Activated CD4-positive, CD25-positive, alpha-beta regulatory T cell treated with anti-CD3 and anti-CD28 coated beads, Interleukin-2, amount 50 U/mL, for 72 hours (primary cell): ENCODE results near the gene SSR2.
"Not testable (repeated sequence)": the region's sequence is repeated elsewhere in the genome, so short reads cannot be mapped to it uniquely, and the experiment has no call there.

Source experiments
- DNase-seq: peaks from one replicate; pipeline ENCODE4 v3.0.0; 2021

Gene SSR2

DNA sequence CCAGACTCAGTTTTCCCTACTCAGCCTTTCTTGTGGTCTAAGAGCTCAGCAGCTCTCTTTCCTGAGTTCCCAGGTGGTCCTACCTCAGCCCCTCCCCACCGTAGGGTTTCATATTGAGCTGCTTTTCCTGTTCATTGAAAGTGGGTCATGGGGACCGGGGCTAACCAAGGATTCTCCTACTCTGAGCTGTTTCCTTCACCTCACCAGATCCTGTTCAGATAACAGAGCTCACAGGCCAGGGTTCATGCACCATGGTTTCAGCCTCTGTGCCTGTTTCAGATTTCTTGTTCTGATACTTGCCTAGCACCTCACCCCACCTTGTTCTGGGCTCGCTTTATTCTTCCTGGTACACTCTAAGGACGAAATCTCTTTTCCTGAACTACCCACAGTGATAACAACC lies 24.3 kb upstream of the SSR2 start:
- DNase-seq, result no peak

DNA sequence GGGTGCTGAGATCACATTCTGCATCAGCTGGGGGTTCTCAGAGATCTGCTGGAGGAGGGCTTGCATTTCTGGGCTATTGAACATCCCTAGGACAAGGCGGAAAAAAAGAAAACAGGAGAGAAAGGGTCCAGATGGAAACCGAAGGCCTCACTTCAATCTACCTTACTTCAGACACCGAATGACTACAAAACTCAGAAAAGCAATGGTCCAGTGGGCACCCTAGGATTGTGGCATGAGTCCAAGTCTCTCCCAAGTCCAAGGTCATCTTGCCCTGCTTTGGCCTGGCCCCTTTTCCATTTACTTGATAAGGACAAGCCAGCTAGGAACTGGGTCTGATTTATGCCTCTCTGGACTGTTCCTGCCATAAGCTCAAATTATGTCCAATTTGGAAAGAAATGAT lies 22.1 kb upstream of the SSR2 start:
- no peak for DNase-seq

DNA sequence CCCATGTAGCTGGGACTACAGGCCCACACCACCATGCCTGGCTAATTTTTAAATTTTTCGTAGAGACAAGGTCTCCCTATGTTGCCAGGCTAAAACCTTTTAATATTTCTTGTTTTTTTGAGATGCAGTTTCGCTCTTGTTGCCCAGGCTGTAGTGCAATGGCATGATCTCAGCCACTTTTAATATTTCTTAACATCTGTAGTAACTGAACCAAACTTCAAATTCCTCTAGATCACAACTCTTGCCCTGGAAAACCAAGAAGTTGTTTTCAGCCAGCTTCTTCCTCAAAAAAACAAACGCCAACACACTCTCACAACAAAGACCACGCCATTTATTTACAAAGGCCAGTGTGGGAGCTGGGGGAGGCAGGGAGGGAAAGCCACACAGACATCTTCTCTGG lies 14.2 kb upstream of the SSR2 start:
- not testable (repeated sequence) for DNase-seq

DNA sequence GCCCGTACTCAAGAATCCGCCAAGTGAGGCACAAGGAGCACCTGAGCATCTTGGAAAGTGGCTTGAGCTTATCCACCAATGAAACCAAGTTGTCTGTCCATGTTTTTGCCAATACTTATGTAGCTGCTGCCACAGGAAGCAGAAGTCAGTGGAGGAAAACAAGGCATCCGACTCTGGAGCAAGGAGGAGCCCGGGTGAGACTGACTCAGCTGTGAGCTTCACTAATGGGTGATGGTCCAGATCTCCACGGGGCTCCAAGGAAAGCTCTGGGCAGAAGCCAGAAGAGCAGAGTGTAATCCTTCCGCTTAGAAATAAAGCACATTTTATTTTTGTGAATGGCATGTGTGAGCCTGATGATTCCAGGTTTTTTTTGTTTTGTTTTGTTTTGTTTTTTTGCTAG lies 12.3 kb upstream of the SSR2 start:
- DNase-seq, result no peak

DNA sequence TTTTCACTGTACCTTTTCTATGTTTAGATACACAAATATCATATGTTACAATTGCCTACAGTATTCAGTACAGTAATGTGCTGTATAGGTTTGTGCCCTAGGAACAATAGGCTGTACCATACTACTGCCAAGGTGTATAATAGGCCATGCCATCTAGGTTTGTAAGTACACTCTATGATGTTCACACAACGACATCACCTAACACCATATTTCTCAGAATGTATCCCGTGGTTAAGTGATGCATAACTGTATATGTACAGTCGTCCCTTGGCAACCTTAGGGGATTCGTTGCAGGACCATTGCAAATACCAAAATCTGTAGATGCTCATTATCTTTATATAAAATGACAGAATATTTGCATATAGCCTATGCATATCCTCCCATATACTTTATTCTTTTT lies 5.8 kb upstream of the SSR2 start:
- DNase-seq, result no peak

DNA sequence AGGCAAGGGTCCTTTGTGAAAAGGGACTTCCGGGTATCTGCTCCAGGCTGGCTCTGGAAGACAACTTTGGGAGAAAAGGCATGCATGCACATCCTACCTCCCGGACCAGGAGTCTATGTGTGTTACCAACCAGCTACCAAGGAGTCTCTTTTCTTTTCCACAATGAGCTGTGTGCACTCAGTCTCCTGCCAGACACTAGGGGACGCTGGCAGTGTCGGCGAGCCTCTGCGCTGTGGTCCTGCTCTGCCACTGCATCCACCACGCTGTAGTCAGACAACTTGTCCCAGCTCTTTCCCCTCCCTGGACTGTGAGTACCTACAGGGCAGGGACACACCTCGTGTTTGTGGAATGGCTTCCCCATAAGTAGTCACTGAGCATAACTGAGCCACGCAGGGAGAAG lies 5.1 kb upstream of the SSR2 start:
- DNase-seq, result no peak

DNA sequence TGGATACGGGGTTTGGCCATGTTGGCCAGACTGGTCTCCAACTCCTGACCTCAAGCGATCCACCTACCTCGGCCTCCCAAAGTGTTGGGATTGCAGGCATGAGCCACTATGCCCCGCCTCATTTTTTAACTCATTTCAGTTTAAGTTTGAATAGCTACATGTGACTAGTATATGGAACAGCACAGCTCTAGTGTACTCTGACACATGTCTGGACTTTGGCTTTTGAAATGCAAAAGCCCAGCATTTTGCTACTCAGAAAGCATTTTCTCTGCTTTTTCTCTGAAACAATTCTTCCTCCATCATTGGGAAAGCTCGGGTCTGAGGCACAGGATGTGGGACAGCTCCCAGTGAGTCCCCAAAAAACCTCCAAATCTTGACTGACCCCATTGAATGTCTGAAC lies 4.0 kb upstream of the SSR2 start:
- no peak for DNase-seq

DNA sequence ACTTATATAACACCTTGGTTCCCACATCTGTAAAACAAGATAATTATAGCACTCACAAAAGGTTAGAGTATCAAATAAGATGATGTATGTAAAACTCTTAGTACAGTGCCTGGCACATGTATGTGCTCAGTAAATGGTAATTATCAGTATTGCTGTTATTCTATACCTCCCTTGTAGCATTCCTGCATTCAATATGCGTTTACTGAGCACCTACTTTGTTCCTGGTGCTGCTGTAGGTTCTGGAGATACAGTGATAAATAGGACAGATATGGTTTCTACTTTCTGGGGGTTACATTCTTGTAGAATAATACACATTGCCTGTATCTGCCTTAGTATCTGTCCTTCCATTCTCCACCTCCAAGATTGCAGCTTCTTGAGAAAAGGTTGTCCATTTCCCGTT lies 1.2 kb upstream of the SSR2 start:
- DNase-seq, result no peak

DNA sequence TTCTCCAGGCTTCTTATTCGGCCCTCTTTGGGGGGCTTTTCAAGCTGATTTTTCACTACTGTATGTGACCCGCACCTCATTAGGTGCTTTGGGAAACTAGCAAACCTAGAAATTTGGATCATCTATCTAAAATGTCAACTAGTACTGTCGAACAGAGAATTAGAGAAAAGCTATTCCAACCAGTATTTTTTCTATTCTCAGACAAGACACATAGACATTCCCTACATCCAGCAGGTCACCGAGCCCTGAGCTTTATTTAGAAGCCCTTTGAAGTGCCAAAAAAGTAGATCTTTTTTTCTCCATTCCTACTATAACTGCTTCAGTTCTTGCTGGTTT lies 310 bp upstream of the SSR2 start:
- no peak for DNase-seq

DNA sequence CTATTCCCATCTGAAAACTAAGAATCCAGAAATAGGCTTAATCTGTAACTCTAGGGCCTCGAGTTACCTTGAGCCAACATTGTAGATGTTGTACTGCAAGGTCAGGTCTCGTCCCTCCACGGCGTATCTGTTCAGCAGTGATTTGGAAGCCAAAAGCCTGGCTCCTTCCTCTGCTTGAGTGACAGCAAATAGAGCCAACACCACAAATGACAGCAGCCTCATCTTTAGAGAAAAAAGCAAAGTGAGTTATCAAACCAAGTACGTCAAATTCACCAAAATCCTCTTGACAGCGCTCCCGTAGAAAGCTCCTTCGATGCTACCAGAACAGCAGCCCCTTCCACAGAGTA lies 832 bp downstream of the SSR2 start:
- DNase-seq, result no peak

DNA sequence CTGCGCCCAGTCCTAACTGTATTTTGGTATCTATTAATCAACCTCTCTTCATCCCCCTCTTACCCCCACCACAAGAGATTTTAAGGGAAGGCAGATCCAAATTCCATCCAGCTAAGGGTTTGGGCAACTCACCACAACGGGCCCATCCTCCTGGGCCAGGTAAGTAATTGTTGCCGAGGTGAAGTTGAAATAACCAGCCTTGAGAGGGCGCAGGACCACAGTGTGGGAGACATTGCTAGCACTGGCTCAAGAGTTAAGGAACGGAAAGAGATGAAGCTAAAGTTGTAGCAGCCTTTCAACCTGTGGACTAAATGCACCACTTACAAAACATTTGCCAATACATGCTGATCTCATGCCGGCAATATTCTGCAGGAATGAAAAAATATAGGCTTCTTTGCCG lies 5.9 kb downstream of the SSR2 start:
- no peak for DNase-seq

DNA sequence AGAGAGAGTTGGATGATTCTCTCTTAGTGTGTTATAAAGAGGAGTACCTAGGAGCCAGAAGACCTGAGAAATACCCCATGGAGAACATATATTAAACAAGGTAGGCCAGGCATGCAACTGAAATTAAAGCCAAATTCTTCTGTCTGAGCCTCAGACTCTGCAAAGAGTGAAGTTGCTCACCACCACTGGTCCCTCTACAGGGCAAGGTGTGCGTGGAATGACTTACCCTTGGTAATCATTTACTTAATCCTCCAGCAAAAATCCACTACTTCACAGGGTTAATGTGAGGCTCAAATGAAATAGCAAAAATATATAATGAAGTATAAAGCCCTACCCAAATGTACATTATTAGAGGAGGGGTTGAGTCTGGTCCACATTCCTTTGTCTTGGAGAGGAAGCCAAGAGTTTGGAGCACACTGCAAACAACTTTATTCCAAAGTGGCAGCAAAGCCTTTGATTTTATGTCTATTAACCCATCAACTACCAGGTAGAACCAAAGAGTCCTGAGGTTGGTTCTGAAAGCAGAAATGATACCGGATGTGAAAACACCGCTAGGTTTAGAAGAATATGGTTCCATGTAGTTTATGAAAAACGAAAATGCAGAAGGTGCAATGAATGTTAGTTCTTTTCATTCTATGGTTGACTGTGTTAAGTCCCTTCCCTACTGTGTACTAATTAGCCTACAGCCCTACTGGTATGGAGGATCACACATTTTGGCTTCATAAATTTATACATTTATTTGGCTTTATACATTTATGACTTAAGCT lies 8.5 kb downstream of the SSR2 start:
- DNase-seq, result no peak

DNA sequence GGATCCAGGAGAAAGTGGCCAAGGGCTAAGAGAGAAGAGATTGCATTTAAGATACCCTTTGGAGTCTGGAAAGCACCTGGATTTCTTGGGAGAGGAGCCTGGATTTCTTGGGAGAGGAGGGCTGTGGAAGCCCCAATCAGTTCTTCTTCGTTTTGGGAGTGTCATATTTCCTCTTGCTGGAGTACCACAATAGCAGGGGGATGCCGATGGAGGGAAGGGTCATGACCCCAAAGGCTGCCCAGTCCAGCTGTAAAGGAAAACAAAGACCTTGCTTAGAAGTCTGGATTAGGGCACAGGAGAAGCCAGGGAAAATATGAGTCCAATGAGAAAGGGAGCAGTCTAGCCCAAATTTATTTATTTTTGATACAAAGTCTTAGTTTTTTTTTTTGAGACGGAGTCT lies 11.3 kb downstream of the SSR2 start:
- no peak for DNase-seq

DNA sequence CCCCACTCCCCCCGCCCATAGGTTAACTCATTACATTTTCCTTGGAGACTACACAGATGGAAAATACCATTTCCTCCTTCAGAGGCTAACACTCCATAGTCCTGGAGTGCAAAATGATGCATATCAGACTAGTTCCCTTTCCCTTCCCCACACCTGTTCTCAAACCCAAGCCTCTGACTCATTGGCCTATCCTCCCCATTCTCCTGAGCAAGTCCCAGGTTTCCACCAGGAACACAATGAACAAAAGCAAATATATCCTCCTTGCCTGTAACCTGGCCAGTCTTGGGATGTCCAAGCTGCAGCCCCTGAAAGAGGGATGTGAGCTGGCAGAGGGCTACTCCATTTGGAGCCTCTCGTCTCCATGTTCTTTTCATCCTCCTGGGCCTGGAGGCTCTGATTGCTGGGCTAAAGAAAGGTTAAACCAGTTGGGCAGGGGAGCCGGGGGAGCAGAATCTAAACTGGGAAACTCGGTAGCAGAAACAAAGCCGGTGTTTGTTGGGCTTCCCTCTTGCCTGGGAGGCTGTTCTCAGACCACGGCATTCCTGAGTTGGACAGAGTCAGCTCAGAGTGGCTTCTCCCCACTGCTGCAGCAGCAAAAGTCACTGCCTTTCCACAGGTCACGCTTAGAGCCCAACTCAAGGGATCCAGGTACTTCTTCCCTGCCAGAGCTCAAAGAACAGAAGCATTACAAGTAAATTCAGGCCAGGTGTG lies 13.9 kb downstream of the SSR2 start:
- no peak for DNase-seq

DNA sequence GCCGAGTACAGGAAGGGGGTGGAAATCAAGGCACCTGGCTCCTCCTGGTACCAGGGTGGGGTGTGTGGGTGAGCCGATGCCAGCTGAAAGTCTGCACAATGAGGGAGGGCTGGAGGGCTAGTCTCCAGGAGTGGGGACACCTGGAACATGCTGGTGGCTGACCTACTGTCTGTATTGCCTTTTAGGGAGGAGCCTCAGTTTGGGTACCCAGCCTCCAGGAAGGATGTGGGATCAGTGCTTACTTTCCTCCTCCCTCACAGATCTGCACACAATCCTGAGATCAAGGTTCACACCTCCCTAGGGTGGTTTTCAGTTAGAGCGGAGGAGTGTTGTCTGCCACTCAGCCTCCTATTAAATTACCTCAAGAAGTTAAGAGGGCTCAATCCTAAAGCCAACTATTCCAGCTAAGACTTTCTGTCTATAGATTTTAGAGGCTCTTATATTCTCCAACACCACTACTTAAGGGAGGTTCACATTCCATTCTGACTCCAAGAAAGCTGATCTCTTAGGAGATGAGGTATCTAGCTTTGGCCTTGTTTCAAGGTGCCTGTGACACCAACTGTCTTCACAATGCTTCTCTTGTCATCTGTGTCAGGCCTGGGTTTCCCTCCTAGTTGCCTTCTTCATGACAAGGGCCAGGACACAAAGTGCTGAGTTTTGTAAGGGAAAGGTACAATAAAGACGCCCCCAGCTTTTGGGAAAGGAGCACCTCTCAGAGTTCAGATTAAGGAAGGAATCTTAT lies 15.7 kb downstream of the SSR2 start:
- no peak for DNase-seq

DNA sequence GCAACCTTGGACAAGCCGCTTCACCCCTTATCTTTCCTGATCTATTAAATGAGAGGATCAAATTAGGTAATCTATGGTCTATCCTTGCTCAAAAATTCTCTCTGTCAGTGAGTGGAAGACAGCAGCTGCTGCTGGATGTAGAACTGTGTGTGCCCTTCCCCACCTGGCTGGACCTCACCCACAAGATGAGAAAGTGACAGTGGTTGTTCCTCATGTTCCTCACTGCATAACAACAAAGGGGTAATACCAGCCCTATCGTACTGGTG lies 16.9 kb downstream of the SSR2 start:
- no peak for DNase-seq

DNA sequence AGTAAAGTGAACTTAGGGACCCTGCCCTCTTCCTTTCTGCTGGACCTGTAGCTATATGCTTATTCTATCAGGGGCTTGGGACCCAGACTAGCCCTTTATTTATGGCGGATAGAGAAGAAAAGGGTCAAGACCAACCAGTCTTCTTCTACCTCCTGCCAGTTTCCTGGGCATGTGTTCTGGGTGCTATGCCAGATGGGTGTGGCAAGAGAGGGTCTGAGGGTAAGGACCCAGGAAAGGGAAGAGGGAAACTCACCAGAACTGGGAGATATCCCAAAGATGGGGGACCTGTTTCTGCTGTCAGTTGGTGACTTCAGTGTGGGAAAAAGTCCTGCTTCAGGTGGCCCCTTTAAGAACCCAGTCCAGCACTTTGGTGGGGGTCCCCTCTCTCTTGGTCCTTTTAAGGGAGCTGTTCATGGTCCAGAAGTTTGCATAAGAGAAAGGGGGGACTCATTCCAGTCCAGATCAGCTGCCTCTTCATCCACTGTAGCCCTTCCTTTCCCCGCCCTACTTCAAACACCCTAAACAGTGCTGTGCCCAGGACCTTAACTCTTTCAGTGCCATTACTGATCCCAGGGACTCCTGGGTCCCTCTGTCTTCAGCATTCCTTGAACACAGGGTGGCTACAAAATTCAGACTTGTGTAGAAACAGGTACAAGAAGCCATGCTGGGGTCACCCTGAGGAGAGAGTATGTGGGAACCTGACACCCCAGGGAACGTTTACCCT lies 18.4 kb downstream of the SSR2 start:
- no peak for DNase-seq

DNA sequence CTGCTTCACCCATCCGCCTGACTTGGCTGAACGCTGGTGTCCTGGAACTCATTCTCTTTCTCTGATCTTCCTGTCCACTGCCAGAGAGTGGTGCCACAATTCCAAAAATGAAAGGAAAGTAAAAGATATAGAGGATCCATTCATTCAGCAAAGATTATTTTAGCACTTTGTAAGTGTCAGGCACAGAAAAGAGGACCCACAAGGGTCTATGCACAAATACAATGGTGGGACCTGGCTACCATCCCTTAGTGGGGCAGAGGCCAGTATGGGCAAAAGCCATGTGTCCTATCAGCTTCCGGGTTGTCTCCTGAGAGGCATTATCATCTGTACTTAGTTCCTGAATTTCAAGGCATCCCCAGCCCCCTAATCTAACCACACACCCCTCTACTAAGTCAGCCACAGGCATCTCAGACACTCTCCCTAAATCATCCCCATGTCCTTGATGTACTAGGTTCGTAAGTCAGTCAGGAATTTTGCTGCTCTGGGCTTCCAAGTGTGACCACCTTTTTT lies 19.0 kb downstream of the SSR2 start:
- no peak for DNase-seq

DNA sequence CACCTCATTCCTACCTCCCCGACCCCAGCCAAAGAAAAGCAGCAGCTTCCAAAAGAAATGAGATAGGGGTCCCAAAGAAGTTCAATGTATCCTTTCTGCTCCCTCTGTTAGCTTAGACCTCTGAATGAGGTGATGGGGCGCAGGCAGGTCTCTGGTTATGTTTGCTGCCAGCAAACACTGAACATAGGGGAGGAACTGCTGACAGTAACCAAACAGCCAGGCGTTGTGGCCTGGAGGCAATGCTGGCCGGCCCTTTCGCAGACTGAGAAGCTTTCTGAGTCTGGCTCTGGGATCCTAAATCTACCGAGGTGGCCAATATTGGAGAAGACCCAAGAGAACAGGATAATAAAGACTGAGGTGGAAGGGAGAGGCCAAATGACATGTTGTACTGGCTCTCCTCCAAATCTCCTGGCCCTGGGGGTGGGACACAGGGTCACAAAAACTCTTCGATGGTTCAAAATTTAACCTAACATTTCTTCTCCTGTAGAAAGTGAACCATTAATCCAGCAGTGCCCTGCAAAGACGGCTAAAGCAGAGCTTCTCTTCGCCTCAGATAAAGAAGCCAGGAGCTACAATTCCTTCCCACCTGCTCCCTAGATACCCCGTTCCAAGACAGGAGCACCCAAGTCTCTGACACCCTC lies 19.6 kb downstream of the SSR2 start:
- no peak for DNase-seq

DNA sequence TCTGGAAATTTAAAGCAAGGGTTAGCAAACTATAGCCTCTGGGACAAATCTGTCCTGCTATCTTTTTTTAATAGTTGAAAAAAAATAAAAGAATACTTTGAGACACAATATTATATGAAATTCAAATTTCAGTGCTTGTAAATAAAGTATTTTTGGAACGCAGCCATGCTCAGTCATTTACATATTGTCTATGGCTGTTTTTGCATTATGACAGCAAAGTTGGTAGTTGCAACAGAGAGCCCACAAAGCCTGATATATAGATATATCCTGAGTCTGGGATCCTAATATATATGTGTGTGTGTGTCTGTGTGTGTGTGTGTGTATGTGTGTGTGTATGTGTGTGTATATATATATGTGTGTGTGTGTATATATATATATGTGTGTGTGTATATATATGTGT lies 20.8 kb downstream of the SSR2 start:
- DNase-seq, result no peak

DNA sequence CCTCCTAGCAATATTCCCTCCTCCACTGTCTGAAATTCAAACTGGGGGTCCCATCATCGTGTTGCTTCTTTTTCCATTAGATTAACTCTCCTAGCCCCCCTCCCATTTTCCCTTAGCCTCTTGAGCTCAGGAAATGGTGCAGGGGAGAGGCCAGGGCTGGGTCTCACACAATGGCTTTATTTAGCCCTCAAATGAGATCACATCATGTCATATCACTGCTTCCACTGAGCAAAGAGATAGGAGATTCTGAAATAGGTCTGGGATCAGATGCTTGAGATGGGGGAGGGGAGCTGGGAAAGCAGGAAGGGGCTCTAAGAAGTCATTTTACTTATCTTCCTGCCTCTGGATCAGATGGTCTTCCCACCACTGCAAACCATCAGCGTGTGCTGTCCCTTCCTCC lies 24.6 kb downstream of the SSR2 start:
- DNase-seq, result no peak

DNA sequence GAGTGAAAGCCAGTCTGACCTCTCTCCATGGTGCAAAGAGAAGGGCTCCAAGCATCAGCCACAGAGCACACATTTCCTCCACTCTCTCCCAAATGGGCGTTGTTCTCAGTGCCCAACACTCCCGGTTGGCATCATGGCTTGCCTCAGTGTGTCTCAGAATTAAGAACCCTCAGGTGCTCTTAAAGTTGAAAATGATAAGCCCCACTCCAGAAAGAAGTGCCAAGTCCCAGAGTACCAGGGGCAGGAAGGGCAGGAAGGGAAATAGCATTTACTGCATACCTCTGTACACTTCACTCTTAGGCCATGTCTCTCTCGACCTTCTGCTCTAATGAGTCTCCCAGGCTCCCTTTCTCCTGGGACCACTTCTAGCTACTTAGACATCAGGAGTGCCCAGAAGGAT lies 27.2 kb downstream of the SSR2 start:
- no peak for DNase-seq

DNA sequence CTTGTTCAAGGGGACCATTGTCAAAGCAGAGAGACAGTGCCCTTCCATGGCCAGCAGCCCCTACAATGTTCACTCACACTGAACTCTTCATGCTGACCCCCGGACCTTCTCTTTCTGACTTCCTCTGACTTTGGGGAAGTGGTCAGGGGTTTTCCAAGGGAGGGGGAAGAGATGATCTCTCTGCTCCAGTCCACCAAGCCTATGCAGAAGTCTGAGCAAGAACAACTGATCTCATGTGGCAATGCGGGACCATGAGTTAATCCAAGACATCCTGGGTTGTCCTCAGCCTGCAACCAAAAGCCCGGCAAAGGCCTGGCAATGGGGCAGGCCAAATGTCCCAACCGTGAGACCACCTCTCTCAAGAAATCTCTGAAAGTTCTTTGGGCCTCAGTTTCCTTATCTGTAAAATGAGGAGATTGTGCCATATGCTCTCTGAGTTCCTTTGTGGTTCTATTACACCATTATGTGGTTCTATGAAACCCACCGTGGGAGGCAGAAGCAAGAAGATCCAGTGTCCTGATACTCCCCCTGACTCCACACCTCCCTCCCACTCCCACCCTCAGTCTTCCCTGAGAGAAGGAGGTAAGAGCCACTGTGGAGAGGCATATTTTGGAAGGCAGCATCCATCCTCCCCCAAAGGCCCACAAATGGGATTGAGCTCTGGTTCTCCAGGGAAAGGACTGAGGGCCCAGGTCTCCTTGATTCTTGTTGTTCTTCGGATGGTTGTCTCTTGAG lies 30.6 kb downstream of the SSR2 start:
- no peak for DNase-seq
